Lower leg skin (tissue), 3 donors: ENCODE data around the gene PDLIM4.

ENCODE experiments used
- POLR2A ChIP-seq, 2 donors: fragments of 450-650 bp; IDR thresholded peaks; one replicate each; pipeline ENCODE4 v1.6.1; 2016 to 2017; ENCODE audit warnings: antibody characterized with exemption in 2 of 2, mild to moderate bottlenecking in 1 of 2, moderate library complexity in 1 of 2
- TF ChIP-seq, protein P1 (sequence below), 3 donors: fragments of 450-650 bp; IDR thresholded peaks; one replicate each; pipeline ENCODE4 v1.5.1; 2016; ENCODE audit warnings: antibody characterized with exemption in 3 of 3, mild to moderate bottlenecking in 3 of 3, moderate library complexity in 2 of 3

DNA sequence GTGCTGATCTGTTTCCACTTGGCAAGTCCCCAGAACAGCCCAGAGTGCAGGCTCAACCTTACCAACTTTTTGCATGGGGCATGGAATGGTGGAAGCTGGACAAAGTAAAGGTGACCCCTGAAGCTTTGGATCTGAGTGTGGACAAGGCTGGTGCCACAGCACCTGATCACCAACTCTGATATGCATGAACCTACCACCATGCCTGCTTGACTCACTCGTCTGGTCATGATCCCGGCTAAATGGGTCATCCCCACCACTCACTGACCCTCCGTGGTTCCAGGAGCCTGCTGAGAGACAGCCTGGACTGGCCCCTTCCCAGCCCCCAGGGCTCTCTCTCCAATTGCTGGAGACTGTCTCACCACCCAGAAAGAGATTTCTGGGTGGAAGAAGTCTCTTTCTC is 22.3 kb downstream of the PDLIM4 start:
- no peak for TF ChIP-seq POLR2A (IDR thresholded peaks at IDR 0.05)
- TF ChIP-seq, protein P1, sequence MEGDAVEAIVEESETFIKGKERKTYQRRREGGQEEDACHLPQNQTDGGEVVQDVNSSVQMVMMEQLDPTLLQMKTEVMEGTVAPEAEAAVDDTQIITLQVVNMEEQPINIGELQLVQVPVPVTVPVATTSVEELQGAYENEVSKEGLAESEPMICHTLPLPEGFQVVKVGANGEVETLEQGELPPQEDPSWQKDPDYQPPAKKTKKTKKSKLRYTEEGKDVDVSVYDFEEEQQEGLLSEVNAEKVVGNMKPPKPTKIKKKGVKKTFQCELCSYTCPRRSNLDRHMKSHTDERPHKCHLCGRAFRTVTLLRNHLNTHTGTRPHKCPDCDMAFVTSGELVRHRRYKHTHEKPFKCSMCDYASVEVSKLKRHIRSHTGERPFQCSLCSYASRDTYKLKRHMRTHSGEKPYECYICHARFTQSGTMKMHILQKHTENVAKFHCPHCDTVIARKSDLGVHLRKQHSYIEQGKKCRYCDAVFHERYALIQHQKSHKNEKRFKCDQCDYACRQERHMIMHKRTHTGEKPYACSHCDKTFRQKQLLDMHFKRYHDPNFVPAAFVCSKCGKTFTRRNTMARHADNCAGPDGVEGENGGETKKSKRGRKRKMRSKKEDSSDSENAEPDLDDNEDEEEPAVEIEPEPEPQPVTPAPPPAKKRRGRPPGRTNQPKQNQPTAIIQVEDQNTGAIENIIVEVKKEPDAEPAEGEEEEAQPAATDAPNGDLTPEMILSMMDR (IDR thresholded peaks at IDR 0.05), result no peak
